ENCODE data around the gene VWA5B1.

The VWA5B1 gene

GRCh38 chr1:20298626-20299025 is 8.0 kb downstream of the VWA5B1 start:
- Histone ChIP-seq H3K27me3 (replicated peaks; ENCODE audit: insufficient read depth, low read length) (peaks cover 95% of the 10 kb centered on the region), H3K9me3 (replicated peaks; ENCODE audit: insufficient read depth, low read length) (no peaks in the 10 kb centered on the region), H3K4me1 (ENCODE audit: low read length) (no peaks in the 10 kb centered on the region), H3K27ac (ENCODE audit: low read length) (no peak overlapping the region), H3K79me2 (ENCODE audit: low read length) (no peaks in the 10 kb centered on the region), H2AFZ (ENCODE audit: low read length) (no peak overlapping the region), H4K20me1 (ENCODE audit: insufficient read depth, low read length) (no peaks in the 10 kb centered on the region), H3K4me3 (ENCODE audit: low read length) (no peak overlapping the region), H3F3A (ENCODE audit: insufficient read depth, low read length) (no peaks in the 10 kb centered on the region), H3K36me3 (replicated peaks; ENCODE audit: insufficient read depth, low read length) (no peaks in the 10 kb centered on the region), H3K9ac (ENCODE audit: low read length) (no peak overlapping the region), H3K4me2 (ENCODE audit: low read depth, low read length) (no peak overlapping the region), H3K9me2 (replicated peaks; ENCODE audit: insufficient read depth, low read length) (no peaks in the 10 kb centered on the region)
- DNase-seq, result no peak
- no peak for TF ChIP-seq EZH2phosphoT487 (IDR thresholded peaks at IDR 0.05; ENCODE audit: low read length)
- no peak for TF ChIP-seq EZH2 (optimal IDR thresholded peaks at IDR 0.05; ENCODE audit: low read depth, low read length)
- TF ChIP-seq, protein P1, sequence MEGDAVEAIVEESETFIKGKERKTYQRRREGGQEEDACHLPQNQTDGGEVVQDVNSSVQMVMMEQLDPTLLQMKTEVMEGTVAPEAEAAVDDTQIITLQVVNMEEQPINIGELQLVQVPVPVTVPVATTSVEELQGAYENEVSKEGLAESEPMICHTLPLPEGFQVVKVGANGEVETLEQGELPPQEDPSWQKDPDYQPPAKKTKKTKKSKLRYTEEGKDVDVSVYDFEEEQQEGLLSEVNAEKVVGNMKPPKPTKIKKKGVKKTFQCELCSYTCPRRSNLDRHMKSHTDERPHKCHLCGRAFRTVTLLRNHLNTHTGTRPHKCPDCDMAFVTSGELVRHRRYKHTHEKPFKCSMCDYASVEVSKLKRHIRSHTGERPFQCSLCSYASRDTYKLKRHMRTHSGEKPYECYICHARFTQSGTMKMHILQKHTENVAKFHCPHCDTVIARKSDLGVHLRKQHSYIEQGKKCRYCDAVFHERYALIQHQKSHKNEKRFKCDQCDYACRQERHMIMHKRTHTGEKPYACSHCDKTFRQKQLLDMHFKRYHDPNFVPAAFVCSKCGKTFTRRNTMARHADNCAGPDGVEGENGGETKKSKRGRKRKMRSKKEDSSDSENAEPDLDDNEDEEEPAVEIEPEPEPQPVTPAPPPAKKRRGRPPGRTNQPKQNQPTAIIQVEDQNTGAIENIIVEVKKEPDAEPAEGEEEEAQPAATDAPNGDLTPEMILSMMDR (IDR thresholded peaks at IDR 0.05; ENCODE audit: low read length), result no peak

GRCh38 chr1:20301463-20302107 is 10.9 kb downstream of the VWA5B1 start:
- Histone ChIP-seq H3K27ac (ENCODE audit: low read length) (no peak overlapping the region), H3K9me2 (replicated peaks; ENCODE audit: insufficient read depth, low read length) (no peaks in the 10 kb centered on the region), H3K27me3 (replicated peaks; ENCODE audit: insufficient read depth, low read length) (peaks cover 94% of the 10 kb centered on the region), H3K4me3 (ENCODE audit: low read length) (no peak overlapping the region), H2AFZ (ENCODE audit: low read length) (no peak overlapping the region), H4K20me1 (ENCODE audit: insufficient read depth, low read length) (no peaks in the 10 kb centered on the region), H3F3A (ENCODE audit: insufficient read depth, low read length) (no peaks in the 10 kb centered on the region), H3K9ac (ENCODE audit: low read length) (no peak overlapping the region), H3K4me2 (ENCODE audit: low read depth, low read length) (no peak overlapping the region), H3K36me3 (replicated peaks; ENCODE audit: insufficient read depth, low read length) (no peaks in the 10 kb centered on the region), H3K9me3 (replicated peaks; ENCODE audit: insufficient read depth, low read length) (no peaks in the 10 kb centered on the region), H3K79me2 (ENCODE audit: low read length) (no peaks in the 10 kb centered on the region), H3K4me1 (ENCODE audit: low read length) (no peaks in the 10 kb centered on the region)
- DNase-seq, result no peak
- TF ChIP-seq, protein P1 (IDR thresholded peaks at IDR 0.05; ENCODE audit: low read length), result no peak

GRCh38 chr1:20302108-20302471 is 11.4 kb downstream of the VWA5B1 start:
- H4K20me1 ChIP-seq (ENCODE audit: insufficient read depth, low read length), result no peaks in the 10 kb centered on the region
- H3K27me3 ChIP-seq (replicated peaks; ENCODE audit: insufficient read depth, low read length), result peaks cover 93% of the 10 kb centered on the region
- H3F3A ChIP-seq (ENCODE audit: insufficient read depth, low read length), result no peaks in the 10 kb centered on the region
- no peak for TF ChIP-seq EZH2phosphoT487 (IDR thresholded peaks at IDR 0.05; ENCODE audit: low read length)
- H3K9me3 ChIP-seq (replicated peaks; ENCODE audit: insufficient read depth, low read length), result no peaks in the 10 kb centered on the region
- no peaks in the 10 kb centered on the region for H3K36me3 ChIP-seq (replicated peaks; ENCODE audit: insufficient read depth, low read length)
- H2AFZ ChIP-seq (ENCODE audit: low read length), result no peak overlapping the region
- H3K9me2 ChIP-seq (replicated peaks; ENCODE audit: insufficient read depth, low read length), result no peaks in the 10 kb centered on the region
- H3K4me3 ChIP-seq (ENCODE audit: low read length), result no peak overlapping the region
- no peaks in the 10 kb centered on the region for H3K4me1 ChIP-seq (ENCODE audit: low read length)
- H3K4me2 ChIP-seq (ENCODE audit: low read depth, low read length), result no peak overlapping the region
- no peaks in the 10 kb centered on the region for H3K79me2 ChIP-seq (ENCODE audit: low read length)
- H3K9ac ChIP-seq (ENCODE audit: low read length), result no peak overlapping the region
- no peak for DNase-seq
- H3K27ac ChIP-seq (ENCODE audit: low read length), result no peak overlapping the region

- Histone ChIP-seq H3K27me3 (replicated peaks; ENCODE audit: insufficient read depth, low read length) (peaks cover 93% of the 10 kb centered on the region), H3K9me2 (replicated peaks; ENCODE audit: insufficient read depth, low read length) (no peaks in the 10 kb centered on the region), H3K79me2 (ENCODE audit: low read length) (no peaks in the 10 kb centered on the region), H3K36me3 (replicated peaks; ENCODE audit: insufficient read depth, low read length) (no peaks in the 10 kb centered on the region), H2AFZ (ENCODE audit: low read length) (no peak overlapping the region), H3F3A (ENCODE audit: insufficient read depth, low read length) (no peaks in the 10 kb centered on the region), H3K4me2 (ENCODE audit: low read depth, low read length) (no peak overlapping the region), H3K9ac (ENCODE audit: low read length) (no peak overlapping the region), H4K20me1 (ENCODE audit: insufficient read depth, low read length) (no peaks in the 10 kb centered on the region), H3K4me3 (ENCODE audit: low read length) (no peak overlapping the region), H3K27ac (ENCODE audit: low read length) (no peak overlapping the region), H3K9me3 (replicated peaks; ENCODE audit: insufficient read depth, low read length) (no peaks in the 10 kb centered on the region), H3K4me1 (ENCODE audit: low read length) (no peaks in the 10 kb centered on the region)
- no peak for TF ChIP-seq EZH2phosphoT487 (IDR thresholded peaks at IDR 0.05; ENCODE audit: low read length)
- TF ChIP-seq EZH2 (optimal IDR thresholded peaks at IDR 0.05; ENCODE audit: low read depth, low read length), result no peak
- TF ChIP-seq, protein P1 (IDR thresholded peaks at IDR 0.05; ENCODE audit: low read length), result no peak
- no peak for DNase-seq
These were observed 16.4 kb downstream of the VWA5B1 start for GRCh38 chr1:20307026-20307425.
